GM18511 (cell line): Measurements from ENCODE around the gene PAPSS2.

Experiments
- ATAC-seq: cut with Tn5 transposase; IDR thresholded peaks from one replicate; pipeline ENCODE4 v1.9.1; 2021; ENCODE audit warnings: mild to moderate bottlenecking, moderate library complexity; ENCODE audit not compliant: unreplicated experiment

The PAPSS2 gene

DNA sequence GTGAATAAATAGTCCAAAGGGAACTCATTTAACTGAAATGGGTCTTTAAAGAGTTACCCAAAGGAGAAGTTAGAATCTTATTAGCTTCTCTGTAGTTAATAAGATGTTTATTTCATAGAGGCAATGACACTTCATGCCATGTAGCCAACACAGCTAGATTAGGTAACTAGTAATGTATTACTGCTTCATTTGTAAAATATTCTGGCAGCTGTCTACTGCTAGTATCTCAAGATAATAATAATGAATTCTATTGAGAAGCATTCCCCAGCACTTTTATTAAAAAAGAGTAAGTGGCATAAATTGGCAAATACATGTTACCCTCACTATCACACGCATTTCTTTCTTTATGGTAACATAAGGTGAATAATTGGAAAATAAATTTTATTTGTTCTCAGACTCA is 10.1 kb downstream of the PAPSS2 start:
- no peak for ATAC-seq

DNA sequence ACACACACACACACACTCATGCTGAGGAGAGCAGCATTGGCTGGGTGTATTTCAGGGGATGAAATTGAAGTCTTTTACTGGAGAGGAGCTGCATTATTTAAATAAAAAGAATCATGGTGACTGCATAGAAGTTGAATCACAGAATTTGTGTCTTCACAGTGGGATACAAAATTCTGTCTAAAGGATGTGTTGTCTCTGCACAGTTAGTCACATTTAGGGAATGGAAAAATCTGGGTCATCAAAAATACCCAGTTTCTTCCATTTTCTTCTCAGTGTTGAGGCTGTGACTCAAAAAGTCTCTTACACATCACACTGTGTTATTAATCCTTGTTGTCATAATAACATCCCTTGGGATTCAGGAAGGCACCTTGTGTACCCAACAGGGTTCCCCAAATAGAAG is 10.9 kb downstream of the PAPSS2 start:
- no peak for ATAC-seq

DNA sequence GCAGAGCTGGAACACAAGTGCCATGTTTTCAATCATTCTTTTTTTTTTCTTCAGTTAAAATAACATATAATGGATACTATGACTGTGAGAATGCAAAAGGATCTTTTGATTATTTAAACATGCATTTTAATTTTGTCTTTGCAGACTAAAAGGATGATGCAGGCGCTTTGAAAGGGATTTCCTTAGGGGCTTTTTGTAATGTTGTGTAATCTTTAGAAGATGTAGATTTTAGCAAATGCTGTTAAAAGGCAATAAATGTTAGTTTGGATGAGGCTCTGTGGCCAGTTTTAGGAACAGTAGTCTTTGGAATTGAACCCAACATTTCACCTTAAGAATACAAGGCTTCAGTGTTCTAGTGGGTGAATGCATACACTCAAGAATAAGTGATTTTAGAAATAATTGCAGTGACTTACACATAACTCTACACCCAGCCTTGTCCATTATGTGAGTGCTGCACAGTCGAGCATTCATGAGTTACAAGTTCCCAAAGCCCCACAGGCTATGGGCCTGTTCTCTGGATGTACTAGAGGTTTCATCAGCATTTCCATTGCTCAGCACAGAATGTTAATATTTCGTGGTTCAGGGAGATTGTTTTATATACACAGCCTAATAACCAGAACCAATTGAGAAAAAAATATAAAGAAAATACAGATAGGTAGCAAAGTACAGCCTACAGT is 11.6 kb downstream of the PAPSS2 start:
- no peak for ATAC-seq

DNA sequence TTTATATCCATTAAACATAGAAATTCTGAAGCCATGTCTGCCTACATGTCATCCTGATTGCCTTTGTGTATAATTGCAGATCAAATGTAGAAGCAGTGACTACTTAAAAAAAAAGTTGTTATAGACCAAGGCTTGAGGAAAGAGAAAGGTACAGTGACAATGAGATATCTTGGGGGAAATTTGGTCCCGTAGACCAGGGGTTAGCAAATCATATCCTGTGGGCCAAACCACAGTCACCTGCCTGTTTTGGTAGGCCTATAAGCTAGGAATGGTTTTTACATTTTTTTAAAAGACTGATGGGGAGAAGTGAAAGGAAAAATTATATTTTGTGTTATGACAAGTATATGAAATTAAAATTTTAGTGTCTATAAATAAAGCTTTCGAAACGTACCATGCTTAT is 12.9 kb downstream of the PAPSS2 start:
- no peak for ATAC-seq

DNA sequence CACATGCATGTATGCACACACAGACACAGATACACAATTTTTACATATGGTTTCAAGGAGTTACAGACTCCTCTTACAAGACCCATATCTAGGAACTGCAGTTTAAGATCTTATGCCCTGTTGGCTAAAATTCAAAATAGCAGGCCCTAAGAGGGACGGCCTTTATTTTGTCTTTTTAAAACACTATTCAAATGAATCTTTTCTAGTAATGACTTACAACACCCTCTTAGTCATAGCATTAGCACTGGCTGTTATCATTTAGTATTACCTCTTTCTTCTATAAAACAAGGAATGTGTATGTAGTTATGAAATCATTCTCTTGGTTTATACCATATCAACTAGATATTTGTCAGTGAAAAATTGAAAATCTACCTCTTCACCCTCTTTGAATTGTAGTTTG is 15.3 kb downstream of the PAPSS2 start:
- no peak for ATAC-seq

DNA sequence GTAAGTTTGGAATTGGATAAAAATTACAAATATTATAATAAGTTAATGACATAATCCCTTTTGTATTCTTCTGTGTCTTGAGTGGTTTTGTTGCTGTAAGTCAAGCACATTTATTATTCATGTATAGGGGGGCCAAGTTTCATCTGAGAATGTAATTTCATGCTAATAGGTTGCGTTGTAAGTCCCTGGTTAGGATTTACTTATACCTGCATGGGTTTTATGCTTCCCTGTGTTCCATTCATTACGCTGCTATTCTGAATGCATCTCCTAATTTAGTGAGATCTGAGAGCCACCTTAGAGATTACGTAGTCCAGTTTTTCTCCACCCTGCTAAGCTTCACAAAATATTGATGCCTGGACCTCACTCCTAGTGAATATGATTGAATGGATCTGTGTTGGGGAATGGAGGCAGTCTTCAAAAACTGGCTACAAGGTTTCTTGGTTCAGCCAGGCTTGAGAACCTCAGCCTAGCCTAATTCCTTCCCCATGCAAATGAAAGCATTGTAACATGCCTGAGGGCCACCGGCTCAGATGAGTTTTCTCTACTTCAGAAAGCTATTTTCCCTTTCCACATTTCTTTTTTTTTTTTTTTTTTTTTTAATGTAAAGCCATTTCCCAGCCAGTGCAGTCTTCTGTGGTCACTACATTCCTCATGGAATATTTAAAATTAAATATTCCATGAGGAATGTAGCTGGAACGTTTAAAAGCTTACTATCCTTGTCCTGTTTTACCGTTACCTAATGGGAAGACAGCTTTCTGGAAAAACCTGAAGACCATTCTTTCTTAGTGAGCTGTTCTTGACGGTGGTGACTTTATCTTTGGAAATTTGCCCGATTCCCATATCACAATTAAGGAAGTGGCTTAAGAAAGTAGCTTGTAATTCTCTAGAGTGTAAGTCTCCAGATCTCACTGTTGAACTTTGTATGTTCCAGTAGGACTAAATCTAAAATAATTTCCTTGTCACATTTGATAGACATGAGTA is 16.0 kb downstream of the PAPSS2 start:
- no peak for ATAC-seq

DNA sequence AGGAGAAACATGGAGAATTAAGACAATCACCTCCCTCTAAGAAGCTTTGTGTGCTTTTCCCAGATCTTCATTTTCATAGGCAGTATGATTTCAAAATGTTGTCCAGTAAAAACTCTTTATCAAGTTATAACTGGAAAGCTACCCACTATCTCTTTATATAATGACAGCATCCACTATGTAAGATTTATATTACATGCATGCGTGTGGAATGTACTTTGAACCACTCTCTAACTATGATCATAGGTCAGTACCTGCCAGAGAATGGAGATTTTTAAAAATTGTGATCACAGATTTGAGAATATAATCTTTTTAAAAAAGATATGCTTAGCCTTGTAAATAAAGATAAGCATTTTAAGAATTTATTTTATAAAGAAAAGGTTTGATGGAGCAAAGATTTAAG is 17.9 kb downstream of the PAPSS2 start:
- no peak for ATAC-seq

DNA sequence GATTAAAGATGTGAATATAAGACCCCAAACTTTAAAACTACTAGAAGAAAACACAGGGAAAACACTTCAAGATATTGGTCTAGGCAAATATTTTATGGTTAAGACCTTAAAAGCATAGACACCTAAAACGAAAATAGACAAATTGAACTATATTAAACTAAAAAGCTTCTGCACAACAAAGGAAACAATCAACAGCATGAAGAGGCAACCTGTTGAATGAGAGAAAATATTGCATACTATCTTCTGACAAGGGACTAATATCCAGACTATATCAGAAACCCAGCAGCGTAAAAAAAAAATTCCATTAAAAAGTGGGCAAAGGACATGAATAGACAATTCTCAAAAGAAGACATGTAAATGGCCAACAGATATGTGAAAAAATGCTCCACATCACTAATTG is 18.6 kb downstream of the PAPSS2 start:
- ATAC-seq = no peak

DNA sequence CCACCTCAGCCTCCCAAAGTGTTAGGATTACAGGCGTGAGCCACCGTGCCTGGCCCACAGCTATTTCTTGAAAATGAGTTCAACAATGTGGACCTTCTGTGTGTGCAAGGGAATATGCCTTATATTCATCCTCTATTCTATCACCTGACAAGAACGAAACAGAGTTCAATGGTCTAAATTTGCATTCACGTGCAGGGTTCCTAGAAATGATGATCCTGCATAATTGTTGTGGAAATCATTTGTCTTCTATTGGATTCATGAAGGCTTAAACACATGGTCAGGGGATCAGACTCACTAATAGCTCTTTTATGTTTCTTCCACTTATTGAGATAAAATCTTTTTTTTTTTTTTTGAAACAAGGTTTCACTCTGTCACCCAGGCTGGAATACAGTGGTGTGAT is 23.7 kb downstream of the PAPSS2 start:
- no peak for ATAC-seq

DNA sequence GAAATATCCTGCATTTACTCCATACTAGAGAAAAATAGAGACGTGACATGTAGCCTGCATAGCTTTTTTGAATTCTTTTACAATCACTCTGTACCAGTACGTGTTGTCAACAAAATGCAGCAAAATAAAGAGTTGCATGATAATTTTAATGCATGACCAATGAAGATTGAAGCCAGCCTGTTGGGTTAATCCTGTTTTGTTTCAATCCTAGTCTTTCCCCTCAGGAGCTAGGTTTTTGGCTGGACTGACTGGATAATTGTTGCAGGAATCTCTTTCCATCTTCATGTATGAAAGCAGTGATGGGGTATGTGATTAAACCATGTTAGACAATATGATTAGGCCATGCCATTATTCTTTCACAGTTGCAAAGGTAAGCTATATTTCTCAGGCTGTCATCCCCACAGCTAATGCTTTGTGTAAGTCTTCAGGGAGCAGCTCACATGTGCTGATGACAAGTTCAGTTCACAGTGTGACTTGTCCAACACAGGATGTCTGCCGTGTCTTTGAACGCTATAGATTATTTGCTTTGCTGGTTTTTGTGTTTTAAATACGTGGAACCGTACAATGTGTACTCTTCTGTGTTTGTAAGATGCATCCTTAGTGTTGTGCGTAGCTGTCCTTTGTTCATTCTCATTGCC is 24.4 kb downstream of the PAPSS2 start:
- ATAC-seq = no peak

DNA sequence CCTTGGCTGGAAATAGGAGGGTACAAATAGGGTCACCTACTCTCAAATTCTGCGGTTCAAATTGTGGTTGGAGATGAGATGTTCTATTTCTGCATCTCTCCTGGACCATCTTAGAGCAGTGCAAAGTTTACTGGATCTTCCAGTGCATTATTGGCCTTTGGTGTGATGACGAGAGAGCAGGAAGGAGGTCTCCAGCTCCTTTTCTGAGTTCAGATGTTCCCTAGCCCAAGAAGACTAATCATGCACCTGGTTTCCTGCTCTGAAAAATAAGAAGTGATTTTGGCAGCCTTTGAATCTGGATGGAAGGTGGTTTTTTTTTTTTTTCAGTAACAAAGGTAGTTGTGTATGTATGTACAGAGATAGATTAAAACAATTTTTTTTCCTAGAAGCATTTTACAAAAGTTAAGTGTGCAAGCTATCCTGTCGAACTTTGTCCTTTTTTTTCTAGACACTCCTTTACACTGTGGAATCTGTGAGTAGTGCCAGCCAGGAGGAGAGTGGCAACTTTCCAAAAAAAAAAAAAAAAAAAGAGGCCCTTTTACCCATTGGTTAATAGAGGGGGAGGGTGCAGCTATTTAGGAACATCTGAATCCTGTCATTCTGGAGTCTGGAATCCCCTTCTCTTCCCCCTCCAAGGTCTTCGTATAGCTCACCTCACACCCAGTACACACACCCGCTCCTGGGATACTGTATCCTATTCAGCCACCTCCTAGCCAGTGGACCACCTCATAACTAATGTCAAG is 26.3 kb downstream of the PAPSS2 start:
- ATAC-seq = no peak

DNA sequence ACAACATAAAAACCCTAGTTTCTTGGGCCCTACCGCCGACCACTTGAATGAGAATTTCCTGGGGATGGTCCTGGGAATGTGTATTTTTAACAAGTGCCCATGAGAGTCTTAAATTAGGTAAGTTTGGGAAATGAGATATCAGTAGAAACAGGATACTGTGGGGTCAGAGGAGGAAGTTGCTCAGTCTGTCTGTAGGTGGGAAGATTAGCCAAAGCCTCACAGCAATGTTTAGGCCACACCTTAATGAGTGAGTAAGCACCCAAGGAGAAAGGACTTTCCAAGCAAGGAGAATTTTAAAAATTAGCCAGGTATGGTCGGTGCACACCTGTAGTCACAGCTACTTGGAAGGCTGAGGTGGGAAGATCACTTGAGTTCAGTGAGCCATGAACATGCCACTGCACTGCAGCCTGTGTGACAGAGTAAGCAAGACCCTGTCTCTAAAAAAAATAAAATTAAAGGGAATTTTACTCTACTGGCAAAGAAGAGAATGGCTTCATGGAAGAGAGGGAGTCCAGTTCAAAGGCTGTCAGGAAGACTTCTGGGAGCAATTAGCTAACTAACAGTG is 31.9 kb downstream of the PAPSS2 start:
- no peak for ATAC-seq

DNA sequence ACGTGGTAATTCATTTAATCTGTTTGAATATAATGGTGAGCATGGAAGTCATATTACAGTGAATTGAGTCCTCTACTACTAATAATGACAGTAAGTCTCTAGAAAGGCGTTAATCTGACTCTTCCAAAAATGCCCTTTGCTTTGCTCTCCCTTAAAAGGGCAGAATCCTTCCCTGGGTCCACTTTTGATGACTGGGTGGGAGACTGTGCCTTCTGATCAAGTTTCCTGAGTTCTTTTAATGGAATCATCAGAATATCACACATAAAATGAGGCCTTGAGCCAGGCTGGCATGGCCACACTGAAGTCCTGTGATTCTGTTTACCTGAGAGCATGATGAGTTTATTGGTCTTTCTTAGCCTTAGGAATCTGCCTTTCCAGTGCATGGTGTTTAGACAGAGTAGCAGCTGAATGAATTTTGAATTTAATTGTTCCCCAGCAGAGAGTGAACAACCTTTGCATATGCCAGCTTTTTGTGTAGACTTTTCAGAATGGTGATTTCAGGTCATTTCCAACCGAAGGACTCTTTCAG is 33.3 kb downstream of the PAPSS2 start:
- ATAC-seq = no peak

DNA sequence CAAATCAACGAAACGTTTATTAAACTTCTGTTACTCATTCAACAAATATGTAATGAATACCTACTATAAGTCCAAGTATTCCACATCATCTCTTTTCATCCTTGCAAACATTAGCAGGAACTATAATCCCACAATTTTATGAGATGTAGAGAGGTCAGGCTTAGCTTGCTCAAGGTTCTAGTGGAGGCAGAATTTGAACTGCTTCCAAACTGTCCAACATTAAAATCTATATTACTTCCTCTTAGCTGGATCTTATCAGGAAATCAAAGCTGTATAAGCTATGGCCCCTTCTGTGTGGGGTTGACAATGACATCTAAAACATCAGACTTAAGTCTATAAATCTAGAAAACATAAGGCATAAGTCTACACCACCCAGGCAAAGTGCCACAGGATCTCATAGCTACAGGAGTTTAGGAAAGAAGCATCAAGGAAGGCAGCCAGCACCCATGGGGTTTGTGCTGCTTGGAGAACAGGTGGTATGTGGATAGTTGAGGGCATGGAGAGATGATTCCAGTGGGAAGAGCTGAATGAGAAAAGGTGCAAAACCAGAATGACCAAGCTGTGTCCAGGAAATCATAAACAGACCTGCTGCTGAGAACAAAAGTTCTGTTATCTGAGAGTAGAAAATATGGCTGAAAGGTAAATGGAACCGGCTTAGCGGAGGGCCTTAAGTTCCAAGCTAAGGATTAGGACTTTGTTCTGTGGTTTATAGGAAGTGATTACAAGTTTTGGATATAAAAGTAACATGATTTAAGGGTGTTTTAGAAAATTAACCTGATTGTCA is 34.5 kb downstream of the PAPSS2 start:
- no peak for ATAC-seq

DNA sequence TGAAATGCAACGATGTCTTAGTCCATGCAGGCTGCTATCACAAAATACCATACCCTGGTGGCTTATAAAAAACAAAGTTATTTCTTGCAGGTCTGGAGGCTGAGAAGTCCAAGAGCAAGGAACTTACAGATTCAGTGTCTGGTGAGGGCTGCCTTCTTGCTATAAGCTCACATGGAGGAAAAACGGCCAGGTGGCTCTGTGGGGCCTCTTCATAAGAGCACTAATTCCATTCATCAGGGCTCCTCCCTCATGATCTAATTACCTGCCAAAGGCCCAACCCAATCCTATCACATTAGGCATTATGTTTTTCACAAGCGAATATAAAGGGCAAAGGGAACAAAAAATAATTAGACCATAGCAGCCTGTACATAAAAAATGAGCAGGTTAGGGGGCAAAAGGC is 35.4 kb downstream of the PAPSS2 start:
- ATAC-seq = no peak

DNA sequence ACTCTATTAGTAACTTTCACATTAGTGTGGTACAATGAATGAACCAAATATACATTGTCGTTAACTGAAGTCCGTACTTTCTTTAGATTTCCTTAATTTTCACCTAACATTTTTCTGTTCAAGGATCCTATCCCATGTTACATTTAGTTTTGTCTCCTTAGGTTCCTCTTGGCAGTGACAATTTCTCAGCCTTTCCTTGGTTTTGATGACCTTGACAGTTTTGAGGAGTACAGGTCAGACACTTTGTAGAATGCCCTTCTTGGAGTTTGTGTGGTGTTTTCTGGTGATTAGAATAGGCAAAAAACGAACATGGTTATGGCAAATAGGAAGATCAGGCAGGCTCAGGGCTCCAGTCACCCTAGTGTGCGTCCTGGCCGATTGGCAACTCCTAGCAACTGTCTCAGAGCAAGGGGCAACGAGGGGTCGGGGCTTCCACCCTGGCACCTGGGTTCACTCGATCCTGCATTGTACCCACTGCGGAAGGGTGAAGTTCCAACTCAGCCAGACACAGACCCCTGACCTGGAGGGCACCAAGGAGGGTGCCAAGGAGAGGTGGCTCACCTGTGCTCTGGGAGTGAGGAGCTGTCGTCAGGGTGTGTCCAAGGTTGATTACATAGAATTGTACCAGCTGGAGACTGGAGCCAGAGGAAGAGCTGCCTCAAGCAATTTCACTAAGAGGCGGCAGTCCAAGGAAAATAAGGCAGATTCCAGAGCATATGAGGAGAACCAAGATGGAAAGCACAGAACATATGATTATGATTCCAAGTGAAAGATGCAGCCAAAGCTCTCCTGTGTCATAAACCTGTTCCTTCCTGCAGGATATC is 37.5 kb downstream of the PAPSS2 start:
- no peak for ATAC-seq

DNA sequence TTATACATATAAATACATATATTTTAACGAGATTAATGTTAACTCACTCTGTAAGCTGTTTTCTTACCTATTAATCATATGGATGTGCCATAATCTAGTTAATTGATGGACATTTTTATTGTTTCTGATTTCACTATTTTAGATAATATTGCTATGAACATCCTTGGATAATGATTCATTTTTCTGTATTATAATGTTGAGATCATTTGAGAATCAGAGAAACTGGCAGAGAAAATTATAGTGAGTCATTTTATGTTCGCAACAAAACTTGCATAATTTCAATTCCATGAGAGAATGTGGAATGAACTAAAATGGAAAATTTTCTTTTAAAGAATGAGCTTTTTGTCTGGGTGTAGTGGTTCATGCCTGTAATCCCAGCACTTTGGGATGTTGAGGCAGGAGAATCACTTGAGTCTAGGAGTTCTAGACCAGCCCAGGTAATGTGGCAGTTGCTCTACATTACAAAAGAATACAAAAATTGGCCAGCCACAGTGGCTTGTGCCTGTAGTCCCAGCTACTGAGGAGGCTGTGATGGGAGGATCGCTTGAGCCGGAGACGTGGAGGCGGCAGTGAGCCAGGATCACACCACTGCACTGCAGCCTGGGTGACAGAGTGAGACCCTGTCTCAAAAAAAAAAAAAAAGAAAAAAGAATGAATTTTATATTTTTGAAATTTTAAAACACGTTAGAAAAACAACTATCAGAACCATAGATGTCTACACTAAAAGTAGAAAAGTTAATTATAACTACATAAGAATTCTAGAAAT is 40.5 kb downstream of the PAPSS2 start:
- no peak for ATAC-seq
